Epithelial cell of esophagus (primary cell): ENCODE results near the gene ZNF556.

Experiments
- DNase-seq: peaks from one replicate; pipeline ENCODE4 v3.0.0; 2010; ENCODE audit warnings: low read depth
- H3K4me3 ChIP-seq: 2 replicates; pipeline ENCODE4 v1.5.1; 2011; ENCODE audit warnings: mild to moderate bottlenecking, low read length, control low read depth
- TF ChIP-seq, protein P1 (sequence below): IDR thresholded peaks from 2 replicates; pipeline ENCODE4 v1.5.1; 2011; ENCODE audit warnings: low read depth, mild to moderate bottlenecking, low read length, control low read depth, inconsistent platforms; ENCODE audit not compliant: insufficient read depth; ENCODE audit errors: missing control alignments

The ZNF556 gene

DNA sequence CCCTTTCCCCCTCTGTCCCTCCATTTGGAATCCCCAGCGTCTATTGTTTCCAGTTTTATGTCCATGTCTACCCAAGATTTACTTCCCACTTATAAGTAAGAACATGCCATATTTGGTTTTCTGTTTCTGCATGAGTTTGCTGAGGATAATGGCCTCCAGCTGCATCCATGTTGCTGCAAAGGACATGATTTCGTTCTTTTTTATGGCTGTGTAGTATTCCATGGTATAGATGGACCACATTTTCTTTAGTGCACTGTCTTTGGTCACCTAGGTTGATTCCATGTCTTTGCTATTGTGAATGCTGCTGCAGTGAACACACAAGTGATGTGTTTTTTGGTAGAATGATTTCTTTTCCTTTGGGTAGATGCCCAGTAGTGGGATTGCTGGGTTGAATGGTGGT lies 22.0 kb upstream of the ZNF556 start:
- TF ChIP-seq, protein P1, sequence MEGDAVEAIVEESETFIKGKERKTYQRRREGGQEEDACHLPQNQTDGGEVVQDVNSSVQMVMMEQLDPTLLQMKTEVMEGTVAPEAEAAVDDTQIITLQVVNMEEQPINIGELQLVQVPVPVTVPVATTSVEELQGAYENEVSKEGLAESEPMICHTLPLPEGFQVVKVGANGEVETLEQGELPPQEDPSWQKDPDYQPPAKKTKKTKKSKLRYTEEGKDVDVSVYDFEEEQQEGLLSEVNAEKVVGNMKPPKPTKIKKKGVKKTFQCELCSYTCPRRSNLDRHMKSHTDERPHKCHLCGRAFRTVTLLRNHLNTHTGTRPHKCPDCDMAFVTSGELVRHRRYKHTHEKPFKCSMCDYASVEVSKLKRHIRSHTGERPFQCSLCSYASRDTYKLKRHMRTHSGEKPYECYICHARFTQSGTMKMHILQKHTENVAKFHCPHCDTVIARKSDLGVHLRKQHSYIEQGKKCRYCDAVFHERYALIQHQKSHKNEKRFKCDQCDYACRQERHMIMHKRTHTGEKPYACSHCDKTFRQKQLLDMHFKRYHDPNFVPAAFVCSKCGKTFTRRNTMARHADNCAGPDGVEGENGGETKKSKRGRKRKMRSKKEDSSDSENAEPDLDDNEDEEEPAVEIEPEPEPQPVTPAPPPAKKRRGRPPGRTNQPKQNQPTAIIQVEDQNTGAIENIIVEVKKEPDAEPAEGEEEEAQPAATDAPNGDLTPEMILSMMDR: no peak
- no peak overlapping the region for H3K4me3 ChIP-seq
- DNase-seq: no peak

DNA sequence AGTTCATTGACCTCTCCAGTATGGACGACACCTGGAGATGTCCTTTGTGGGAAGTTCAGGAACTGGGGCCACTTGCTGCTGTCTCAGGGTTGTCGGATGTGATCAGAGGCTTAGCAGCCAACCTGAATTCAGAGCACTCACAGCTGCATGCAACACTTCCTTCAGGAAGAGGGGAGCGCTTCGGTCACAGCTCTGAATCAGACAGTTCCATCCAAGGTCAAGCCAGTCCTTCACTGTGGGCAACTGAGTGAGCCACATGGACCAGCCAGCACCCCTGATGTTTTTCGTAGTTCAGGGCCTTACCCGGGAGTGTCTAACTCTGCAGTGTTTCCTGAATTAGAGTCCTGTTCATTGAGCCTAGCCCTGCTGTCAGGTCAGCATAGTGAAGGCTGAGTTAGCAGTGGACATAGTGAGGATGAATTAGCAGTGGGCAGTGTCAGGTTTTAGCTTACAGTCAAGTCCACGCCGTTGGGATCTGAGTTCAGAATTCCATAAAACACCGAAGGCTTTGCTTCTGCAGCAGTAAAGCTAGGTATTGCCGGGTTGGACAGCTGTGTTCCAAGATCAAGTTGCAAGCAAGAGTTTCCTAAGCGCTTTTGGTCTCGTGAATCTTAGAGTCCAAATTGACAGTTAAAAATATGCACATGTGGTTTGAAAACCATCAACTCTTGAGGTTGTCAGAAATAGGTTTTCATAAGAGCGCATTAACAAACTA lies 20.8 kb upstream of the ZNF556 start:
- TF ChIP-seq, protein P1: no peak
- H3K4me3 ChIP-seq: no peak overlapping the region
- DNase-seq: no peak

DNA sequence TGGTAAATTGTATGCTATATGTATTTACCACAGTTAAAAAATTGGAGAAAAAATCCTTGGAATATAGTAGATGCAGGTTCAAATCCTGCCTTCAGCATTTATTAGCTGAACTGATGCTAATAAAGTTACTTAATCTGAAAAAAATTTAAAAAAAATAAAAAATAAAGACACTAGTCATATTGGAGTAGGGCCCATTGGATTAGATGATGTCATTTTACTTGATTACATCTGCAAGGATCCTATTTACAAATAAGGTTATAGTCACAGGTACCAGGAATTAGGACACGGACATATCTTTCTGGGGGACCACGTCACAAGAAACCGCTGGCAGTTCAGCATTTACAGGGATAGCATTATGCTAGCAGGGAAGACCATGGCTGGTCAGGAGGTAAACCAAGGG lies 19.6 kb upstream of the ZNF556 start:
- DNase-seq: no peak
- TF ChIP-seq, protein P1: no peak
- no peak overlapping the region for H3K4me3 ChIP-seq

DNA sequence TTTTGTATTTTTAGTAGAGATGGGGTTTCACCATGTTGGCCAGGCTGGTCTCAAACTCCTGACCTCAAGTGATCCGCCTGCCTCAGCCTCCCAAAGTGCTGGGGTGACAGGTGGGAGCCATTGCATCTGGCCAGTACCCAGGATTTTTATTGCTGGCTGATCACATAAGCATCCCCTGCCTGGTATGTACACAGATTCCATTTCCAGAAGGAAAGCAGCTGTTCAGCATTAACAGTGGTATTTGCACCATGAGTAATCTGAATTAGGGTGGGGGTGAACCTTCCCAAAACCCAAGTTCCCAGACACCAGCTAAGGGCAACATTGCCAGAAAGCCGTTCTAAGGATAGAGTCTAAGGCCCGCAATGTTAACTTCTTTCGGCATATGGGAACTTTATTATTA lies 18.5 kb upstream of the ZNF556 start:
- TF ChIP-seq, protein P1: no peak
- no peak overlapping the region for H3K4me3 ChIP-seq

DNA sequence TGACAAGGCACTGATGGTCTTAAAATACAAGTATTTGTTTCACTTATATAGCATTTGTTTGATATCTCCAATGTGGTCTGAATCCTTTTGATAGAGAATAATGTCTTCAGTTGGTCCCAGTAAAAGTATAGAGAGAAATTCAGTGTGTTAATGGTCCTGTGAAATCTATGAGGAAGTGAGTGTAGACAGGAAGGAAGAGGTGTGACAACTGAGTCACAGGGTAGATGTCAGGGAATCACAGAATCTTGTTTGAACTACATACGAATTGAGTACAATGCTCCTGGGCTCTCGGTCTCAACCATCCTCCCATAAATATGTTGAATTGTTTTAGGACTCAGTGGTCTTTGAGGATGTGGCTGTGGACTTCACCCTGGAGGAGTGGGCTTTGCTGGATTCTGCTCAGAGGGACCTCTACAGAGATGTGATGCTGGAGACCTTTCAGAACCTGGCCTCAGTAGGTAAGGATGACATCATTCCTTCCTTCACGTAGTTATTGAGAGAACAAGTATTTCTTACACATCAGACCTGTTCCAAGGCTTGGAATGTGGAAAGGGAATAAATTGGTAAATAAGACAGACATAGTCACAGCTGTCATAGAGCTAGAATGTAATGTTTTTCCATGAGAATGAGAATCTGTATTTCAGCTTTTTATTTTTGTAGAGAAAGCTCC lies 16.7 kb upstream of the ZNF556 start:
- DNase-seq: no peak
- H3K4me3 ChIP-seq: no peak overlapping the region

More for the DNA sequence above, 18.5 kb upstream of the ZNF556 start:
- no peak for DNase-seq

DNA sequence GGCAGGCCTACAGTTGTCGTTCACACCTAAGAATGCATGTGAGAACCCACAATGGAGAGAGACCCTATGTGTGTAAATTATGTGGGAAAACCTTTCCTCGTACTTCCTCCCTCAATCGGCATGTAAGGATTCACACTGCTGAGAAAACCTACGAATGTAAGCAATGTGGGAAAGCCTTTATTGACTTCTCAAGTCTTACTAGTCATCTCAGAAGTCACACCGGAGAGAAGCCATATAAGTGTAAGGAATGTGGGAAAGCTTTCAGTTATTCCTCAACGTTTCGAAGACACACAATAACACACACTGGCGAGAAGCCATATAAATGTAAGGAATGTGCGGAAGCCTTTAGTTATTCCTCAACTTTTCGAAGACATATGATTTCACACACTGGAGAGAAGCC lies 14.5 kb upstream of the ZNF556 start:
- no peak for DNase-seq
- TF ChIP-seq, protein P1: no peak
- H3K4me3 ChIP-seq: no peak overlapping the region

More for the DNA sequence above, 16.7 kb upstream of the ZNF556 start:
- TF ChIP-seq, protein P1: no peak
